Bone marrow (tissue), 2 donors: ENCODE measurements around the gene UNC5B.

ENCODE experiments used
- DNase-seq, 2 donors: peaks; one replicate each; lab custom pipeline; 2025; lab: John Stamatoyannopoulos, UW

The UNC5B gene

DNA sequence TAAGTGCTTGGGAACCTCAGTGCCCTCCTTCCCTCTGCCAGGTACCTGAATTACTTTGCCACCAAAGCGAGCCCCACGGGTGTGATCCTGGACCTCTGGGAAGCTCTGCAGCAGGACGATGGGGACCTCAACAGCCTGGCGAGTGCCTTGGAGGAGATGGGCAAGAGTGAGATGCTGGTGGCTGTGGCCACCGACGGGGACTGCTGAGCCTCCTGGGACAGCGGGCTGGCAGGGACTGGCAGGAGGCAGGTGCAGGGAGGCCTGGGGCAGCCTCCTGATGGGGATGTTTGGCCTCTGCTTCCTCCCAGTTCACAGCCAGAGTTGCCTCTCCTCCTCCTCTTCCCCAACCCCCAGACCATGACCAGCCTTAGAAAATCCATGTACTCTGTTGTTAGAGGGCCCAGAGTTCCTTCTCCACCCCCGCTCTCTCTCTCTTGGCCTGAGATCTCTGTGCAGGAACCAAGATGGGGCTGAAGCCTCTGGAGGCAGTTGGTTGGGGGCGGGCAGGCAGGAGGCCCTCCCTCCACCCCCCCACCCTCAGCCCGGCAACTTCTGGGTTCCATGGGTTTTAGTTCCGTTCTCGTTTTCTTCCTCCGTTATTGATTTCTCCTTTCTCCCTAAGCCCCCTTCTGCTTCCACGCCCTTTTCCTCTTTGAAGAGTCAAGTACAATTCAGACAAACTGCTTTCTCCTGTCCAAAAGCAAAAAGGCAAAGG, 86.9 kb downstream of the UNC5B start:
- DNase-seq: peak in 1 of 2 donors; percentile 3

DNA sequence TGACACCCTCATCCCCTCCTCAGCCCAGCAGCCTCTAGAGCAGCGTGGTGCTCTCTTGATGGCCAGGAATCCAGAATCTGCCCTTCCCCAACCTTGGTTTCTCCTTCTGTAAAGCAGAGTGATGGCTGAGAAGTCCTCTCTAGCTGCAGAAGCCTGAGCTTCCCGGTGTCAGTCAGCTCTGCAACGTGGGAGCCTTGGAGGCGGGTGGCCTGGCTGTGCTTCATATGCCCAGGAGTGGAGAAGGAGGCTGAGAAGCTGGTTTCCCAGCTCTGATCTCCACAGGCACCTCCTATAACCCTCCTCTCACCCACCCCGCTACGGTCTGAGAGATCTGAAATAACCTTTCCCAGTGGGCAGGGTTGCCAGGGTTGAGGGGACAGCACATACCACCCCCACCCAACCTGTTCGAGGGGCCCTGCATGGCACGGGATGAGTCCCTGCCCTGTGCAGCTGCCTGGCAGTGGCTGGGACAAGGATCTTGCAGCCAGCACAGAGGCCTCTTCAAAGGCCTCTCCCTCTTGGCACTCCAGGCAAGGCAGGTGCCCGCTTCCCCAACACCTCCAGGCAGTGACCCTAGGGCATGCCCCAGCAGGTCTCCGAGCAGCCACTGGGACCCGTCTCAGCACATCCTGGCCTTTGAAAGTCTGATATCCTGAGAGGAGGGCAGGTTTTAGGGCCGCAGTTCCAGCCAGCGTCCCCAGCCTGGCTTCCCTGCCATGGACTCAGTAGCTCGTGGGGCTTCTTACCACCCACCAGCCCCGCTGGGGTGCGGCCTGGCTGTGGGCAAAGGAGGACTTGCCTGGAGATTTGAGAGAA, 88.4 kb downstream of the UNC5B start:
- DNase-seq: no peak

DNA sequence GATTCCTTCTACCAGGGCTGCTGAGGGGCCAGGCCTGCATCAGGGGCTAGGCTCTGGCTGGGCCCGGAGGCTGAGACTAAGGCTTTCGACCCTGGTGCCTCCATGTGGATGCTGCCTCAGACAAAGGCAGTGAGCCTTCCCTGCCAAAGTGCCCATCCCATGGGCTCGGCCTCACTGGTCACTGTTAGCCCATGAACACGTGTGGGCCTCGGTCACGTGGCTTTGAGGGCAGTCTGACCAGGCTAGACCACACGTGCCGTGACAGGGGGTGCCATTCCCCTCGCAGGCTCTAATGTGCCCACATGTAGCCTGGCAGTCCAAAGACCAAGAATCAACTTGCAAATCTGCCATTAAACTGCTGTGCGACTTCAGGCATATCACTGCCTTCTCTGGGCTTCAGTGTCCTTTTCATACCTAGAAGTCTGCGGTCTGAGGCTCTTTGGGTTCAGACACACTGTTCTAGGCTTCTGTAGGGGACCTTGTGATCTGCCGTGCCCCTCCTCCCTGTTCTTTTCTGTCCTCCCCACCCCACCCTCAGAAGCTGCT, 89.1 kb downstream of the UNC5B start:
- DNase-seq: no peak

DNA sequence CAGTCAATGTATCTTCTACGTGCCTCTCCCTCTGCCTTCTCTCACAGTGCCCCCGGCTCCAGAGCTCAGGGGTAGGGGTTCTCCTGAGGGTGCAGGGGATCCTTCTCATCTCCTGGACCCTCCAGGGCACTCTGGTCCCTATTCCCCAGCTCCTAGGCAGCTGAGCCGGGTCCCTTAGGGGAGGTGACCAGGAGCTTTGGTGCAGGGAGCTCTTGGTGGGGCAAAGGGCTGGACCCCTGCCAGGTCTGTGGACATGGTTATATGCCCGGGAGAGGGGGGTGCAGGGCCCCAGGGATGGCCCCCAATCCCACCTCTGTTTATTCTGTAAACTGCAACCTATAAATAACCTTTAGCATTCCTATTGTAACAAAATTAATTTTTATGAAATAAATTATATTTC, 90.1 kb downstream of the UNC5B start:
- no peak for DNase-seq

DNA sequence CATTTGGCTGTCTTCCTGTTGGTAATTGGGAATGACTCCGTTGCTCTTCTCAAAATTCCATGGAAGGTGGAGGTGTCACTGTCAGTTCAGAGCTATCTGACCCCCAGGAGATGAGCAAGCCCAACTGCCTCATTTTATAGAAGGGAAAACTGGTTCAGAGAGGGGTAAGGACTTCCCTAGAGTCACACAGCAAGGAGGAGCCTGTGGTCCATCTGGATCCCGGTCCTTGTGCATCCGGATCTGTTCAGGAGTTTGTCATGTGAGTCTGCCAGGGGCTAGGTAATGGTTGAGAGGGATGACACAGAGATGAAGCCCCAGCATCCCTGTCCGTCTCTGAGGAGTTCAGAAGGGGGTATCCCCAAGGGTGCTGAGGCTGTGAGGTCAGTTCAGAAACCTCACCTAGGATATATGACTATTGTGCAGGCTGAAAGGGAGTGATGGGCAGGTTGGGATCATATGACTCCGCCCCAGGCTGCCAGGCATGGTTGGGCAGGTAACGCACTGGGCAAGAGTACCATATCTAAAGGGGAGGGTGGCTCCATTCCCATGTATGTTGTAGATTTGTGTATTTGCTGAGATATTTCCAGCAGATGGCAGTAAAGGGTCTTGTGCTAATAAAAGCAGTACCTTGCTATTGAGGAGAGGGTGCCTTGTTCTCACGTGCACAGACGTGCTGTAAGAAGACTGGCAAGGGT, 90.7 kb downstream of the UNC5B start:
- DNase-seq: peak in 1 of 2 donors; percentile 31

DNA sequence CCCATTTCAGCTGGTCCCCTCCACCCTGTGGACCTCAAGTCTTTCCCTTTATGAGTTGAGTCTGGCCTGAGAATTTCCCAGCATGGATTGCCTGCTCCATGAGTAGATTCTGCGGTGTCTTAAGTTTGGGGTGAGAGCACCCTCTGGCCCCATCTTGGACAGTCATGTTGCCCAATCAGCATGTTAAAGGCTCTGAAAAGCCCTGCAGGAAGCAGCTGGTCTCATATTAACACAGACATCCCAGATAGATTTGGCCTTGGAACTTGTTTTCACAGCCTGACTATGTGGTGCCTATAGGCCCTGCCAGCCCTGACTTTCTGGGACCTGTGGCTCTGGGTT, 91.2 kb downstream of the UNC5B start:
- no peak for DNase-seq

DNA sequence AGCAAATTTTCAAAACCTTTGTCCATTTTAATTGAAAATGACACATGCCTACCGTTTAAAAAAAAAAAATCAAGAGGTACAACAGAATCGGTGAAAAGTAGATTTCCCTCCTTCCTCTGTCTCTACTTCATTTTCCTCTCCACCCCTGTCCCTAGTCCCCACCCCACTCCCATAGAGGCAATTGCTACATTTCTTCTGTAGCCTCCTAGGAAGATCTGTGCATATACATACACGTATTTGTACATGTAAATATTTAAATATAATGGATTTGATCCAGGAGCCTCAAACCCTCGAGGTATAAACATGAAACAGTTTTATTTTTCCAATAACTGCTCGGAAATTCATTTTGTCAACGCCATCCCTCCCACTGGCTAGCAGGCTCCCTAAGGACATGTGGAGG, 92.5 kb downstream of the UNC5B start:
- no peak for DNase-seq

DNA sequence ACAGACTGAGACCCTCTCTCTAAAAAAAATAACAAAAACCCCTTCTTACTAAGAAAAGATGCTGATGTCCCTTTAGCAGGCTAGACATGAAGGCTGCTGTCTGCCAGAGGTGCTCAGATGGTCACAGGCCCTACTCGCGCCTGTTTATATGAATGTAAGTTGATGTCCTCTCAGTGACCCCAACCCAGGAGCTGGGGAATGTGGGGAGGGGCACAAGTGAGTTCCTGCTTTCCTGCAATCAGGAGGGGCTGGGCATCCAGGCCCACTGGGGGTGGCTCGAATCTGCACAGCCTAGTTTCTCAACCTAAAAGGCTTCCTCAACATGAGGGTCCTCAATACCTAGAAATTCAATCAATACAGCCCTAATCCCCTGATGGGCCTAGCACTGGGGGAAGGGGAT, 94.6 kb downstream of the UNC5B start:
- DNase-seq: no peak

DNA sequence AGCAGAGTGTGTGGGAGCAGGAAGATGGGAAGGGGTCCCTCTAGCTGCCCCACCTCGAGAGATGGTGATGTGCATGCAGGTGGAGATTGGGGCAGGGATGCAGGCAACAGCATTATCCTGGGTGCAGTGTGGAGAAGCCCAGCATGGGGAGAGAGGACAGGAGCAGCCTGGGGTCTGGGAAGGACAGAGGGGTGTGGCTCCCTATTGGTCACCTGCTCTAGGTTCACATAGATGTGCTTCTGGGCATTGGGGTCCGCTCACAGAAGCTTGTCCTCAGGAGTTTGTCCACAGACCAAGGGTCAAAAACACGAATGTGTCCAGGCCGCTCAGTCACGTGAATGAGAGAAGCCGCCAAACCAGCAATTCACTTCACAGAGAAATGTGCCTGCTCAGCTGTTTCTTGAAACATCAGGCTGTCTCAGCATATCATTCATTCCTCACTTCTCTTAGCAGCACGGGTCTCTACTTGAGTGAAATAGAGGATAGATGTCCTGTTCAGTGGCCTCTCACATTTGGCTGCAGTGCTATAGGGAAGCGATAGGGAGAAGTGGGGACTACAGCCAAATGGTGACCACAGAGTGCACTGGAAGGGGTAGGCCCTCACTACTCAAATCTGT, 95.2 kb downstream of the UNC5B start:
- no peak for DNase-seq

DNA sequence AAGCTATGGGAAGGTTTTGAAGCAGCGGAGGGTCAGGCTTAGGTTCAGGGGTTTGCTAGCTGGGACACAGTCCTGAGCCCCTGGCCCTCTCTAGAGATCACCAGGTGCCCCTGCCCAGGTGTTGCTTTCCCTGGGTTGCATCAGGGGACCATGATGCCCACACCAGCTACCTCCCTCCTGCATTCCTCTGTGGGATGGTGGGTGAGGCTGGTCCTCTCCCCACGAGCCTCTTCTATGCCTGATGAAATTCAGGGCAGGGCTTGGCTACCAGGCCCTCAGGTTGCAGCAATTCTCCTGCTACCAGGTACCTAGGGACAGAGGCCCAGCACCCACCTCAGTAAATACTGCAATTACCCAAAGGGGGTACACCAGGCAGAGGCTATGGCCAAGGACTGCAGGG, 95.9 kb downstream of the UNC5B start:
- DNase-seq: no peak

DNA sequence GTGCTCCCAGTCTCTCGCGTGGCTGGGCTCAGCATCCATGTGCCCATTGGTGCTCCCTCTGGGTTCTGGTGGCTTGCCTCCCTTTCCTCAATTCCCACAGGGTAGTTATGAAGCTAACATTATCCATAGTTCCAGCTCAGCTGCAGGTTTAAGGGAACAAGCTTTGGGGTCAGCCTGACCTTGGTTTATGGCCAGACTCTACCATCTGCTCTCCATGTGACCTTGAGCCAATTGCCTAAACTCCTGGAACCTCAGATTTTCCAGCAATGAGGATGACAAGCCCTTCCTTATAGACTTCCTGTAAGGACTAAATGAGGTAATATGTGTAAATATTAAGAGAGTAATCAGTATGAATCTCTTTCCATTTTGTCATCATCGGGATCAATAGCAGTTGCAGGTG, 96.6 kb downstream of the UNC5B start:
- DNase-seq: no peak

DNA sequence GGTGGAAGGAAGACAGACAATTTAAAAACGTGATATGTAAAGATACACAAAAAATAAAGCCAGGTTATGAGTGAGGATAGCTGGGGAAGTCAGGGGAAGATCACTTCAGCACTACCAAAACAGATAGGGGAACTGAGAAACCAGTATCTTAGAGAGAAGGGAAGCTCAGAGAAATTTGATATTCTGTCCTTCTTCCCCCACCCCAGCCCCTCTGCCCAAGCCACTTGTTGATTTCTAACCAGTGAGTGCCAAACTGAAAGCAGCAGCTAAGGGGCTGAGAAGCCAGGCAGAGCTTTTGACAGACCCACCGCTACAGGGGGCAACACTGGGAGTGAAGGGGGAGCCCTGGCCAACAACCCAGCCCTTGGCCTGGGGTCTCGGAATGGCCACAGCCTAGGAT, 97.5 kb downstream of the UNC5B start:
- no peak for DNase-seq

DNA sequence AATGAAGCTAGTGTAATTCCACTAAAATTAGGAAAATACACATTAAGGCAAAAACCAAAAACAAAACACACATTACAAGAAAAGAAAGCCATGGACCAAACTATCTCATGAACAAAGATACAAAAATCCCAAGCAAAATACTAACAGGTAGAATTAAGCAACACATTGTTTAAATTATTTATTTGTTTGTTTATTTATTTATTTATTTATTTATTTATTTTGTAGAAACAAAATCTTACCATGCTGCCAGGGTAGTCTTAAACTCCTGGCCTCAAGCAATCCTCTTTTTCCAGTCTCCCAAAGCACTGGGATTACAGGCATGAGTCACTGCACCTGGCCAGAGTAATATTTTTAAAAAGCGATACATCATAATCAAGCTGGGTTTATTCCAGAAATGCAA, 99.8 kb downstream of the UNC5B start:
- DNase-seq: no peak

DNA sequence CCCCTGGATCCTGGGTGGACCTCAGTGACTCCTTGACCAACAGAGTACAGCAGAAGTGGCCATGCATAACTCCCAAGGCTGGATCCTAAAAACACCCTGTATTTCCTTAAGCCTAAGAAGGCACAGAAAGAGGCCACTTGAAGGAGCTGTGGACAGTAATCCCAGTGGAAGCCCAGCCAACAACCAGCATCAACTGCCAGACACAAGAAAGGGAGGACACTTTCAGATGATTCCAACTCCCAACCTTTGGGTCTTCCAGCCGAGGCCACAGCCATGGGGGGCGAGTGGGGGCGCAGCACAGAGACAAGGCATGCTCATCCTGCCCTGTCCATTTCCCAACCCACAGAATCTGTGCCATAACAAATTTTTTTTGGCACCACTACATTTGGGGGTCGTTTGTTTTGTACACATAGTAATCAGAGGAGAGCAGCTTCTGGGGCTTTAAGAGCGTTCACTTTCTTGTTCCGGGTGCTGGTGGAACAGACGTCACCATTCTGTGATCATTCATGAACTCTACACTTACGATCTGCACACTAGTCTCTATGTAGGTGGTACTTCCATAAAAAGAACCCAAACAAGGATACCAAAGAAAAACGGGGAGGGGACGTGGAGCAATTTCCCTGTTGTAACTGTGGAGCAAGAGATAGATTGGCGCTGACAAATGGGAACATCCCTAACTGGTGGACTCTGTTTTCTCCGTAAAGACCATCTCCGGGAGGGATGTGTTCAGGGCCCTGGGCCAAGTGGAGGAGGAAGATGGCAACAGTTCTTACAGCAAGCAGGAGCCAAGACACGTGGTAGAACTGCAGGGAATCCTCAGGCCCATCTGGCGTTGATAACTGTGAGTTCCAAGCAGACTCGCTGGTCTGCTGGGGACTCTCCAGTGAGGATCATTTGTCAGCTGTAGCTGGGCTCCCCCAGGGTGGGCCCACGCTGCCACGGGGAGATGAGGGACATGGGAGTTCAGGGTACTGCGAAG, 100.7 kb downstream of the UNC5B start:
- no peak for DNase-seq

DNA sequence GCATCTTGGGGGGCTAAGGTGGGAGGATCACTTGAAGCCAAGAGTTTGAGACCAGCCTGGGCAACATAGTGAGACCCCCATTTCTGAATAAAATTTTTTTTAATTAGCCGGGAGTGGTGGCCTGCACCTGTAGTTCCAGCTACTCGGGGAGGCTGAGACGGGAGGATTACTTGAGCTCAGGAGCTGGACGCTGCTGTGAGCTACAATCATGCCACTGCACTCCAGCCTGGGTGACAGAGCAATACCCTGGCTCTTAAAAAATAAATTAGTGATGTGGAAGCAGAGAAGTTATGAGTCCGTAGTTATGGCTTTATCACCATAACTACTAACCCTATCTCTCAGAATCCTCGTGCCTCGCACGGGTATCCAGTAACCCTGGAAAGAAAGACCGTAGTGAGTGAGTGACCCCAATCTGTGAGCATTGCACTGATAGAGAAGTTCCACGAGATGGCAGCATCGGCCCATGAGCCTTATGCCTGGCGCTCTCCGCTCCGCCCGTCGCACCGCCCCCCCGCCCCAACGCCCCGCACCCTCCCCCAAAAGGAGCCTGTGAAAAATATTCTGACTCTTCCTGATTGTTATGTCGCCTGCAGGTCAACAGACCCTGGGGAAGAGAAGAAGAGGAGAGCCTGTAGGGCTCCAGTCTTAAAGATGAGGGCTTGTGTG, 101.8 kb downstream of the UNC5B start:
- peak; percentile 15 to 43 for DNase-seq

DNA sequence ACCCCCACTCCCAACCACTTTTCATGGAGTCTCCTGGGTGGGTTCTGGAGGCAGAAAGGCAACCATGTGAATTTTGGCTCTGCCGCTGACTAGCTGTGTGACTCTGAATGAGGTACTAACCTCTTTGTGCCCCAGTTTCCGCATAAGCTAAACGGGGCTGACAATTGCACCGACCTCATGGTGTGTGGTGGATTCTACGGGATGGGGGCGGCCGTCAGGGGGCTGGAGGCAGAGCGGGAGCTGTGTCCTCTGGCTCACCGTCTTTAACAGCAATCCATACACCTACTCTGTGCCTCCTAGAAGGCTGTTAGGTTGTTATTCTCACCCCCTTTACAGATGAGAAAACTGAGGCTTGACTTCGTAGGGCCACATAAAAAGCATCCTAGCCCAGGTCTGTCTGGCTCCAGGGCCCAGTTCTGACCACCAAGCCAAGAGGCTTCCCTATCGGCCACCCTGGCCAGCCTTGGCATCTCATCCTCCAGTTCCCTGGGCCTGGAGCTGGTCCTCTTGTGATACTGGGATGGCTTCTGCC, 102.4 kb downstream of the UNC5B start:
- no peak for DNase-seq

DNA sequence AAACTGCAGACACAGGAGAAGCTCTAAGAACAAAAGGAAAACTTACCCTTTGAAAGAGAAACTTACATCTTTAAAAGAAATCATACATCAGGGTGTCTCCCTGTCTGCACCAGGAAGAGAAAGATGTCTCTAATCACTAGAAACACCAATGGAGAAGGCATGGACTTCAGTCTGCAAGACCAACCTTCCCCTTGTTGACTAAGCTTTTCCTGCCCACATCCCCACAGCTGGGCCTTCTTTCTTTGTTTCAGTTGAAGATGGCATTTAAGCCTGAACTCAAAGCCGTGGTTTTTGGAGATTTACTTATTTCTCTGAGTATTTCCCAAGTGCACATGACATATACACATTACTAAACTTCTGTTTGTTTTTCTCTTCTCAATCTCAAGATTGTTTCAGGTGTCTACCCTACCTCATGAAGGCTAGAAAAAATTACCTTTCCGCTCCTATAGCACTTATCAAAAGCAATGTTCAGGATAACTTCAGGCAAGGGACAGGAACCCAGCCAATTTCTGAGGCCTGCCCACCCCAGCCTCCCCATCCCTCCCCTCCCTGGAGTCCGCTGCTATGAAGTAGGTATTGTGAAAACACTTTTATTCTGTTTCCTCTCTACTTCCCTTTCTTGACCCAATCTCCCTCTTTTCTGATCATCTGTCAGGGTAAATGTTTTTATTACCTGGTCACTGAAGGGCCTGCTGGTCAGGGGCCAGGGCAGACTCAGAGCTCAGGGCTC, 103.9 kb downstream of the UNC5B start:
- DNase-seq: peak in 1 of 2 donors; percentile 83

DNA sequence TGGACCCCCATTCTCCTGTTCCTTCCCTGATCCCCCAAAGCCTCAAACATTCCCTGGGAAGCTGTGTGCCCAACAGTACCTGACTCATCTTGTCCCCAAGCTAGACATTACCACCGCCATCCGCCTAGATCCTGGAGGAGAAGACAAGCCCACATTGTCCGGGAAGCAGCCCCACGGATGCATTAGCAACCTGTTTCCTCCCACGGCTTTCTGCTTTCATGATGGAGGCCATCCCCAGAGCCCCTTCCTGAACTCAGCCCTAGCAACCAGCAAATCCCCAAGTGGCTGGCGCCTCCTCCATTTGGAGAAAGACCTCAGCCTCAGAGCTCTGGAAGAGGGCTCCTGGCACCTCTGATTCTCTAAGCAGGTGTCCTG, 104.4 kb downstream of the UNC5B start:
- no peak for DNase-seq

DNA sequence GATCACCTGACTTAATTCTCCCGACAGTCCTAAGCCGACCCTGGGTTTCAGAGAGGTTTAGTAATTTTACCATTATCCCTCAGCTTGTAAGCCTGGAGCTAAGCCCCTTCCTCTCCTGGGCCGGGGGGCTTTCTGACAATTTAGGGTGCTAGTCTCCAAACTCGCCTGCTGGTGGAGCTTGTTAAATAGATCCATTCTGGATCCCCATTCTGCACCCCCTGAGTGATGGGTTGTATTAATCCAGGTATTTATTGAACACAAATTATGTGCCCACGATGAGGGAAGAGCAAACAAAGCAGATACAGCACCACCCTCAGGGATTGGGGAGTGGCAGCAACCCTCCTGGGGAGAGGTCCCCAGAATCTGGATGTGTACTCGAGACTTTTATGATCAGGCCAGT, 105.4 kb downstream of the UNC5B start:
- no peak for DNase-seq
